Panc1 (cell line): Measurements from ENCODE around the gene LATS2. TPM values are rescaled to one million over a fixed set of nuclear protein-coding genes. Genes with fewer than 3 reads are reported as not detected.

Experiments
- ATAC-seq: fragments of 200-7000 bp; cut with Tn5 transposase; 2 replicates; pipeline ENCODE4 v1.9.1; 2020; ENCODE audit warnings: mild to moderate bottlenecking, moderate library complexity
- BruUV-seq: library from RNA; stranded (reverse); fragments of 400-500 nt; replicated peaks from 2 replicates; lab custom pipeline; 2021; lab: Mats Ljungman, UMichigan
- CTCF ChIA-PET: fragments of 300-600 bp; sonication (Branson Sonifier 250); formaldehyde crosslinking; loops from one replicate; lab custom pipeline; 2022; ENCODE audit warnings: antibody characterized with exemption; lab: Charles Lee
- POLR2A ChIA-PET: fragments of 300-600 bp; sonication (Branson Sonifier 250); formaldehyde crosslinking; loops from one replicate; lab custom pipeline; 2022; ENCODE audit warnings: antibody characterized with exemption; lab: Charles Lee
- DNase-seq: peaks from one replicate; pipeline ENCODE4 v3.0.0-alpha.2; 2010; ENCODE audit warnings: low read depth, low spot score
- H3K27ac ChIP-seq: 2 replicates; pipeline ENCODE4 v1.5.1; 2011; ENCODE audit warnings: mild to moderate bottlenecking, low read length, inconsistent platforms
- H3K27me3 ChIP-seq: fragments of 200-500 bp; sonication (Bioruptor generic); 2 replicates; pipeline ENCODE4 v1.6.0; 2014; ENCODE audit warnings: low read length, inconsistent platforms; ENCODE audit not compliant: control insufficient read depth, insufficient read depth
- H3K36me3 ChIP-seq: fragments of 200-500 bp; sonication (Bioruptor generic); 2 replicates; pipeline ENCODE4 v1.5.1; 2014; ENCODE audit warnings: inconsistent platforms, mild to moderate bottlenecking, low read length, moderate library complexity; ENCODE audit not compliant: control insufficient read depth, insufficient read depth
- H3K4me1 ChIP-seq: 2 replicates; pipeline ENCODE4 v1.5.1; 2011; ENCODE audit warnings: inconsistent platforms, mild to moderate bottlenecking, low read length, moderate library complexity; ENCODE audit not compliant: control insufficient read depth, insufficient read depth
- H3K4me3 ChIP-seq, 2 experiments: 2 replicates each; pipeline ENCODE4 v1.5.1; 2011 to 2012; ENCODE audit warnings: low read depth in 2 of 2, low read length in 2 of 2, mild to moderate bottlenecking in 2 of 2, inconsistent platforms in 1 of 2, moderate library complexity in 1 of 2
- H3K9me3 ChIP-seq: fragments of 200-500 bp; sonication (Bioruptor generic); 2 replicates; pipeline ENCODE4 v1.5.1; 2014; ENCODE audit warnings: low read depth, mild to moderate bottlenecking, inconsistent platforms, low read length, moderate library complexity; ENCODE audit not compliant: control insufficient read depth, insufficient read depth
- CTCF ChIP-seq: fragments of 450-650 bp; IDR thresholded peaks from 2 replicates; pipeline ENCODE4 v1.5.1; 2017; ENCODE audit warnings: mild to moderate bottlenecking
- POLR2AphosphoS5 ChIP-seq: IDR thresholded peaks from 2 replicates; pipeline ENCODE4 v1.6.1; 2012; ENCODE audit warnings: mild to moderate bottlenecking, low read depth, low read length, moderate library complexity
- REST ChIP-seq, 2 experiments: IDR thresholded peaks; 2 replicates each; pipeline ENCODE4 v1.6.1; 2011 to 2012; ENCODE audit warnings: low read depth in 2 of 2, control low read depth in 1 of 2, low read length in 1 of 2, mild to moderate bottlenecking in 1 of 2, moderate library complexity in 1 of 2; ENCODE audit not compliant: insufficient read depth in 1 of 2
- SIN3A ChIP-seq: IDR thresholded peaks from 2 replicates; pipeline ENCODE4 v1.6.1; 2012; ENCODE audit warnings: low read depth, mild to moderate bottlenecking, low read length, moderate library complexity, borderline replicate concordance; ENCODE audit not compliant: insufficient read depth
- TCF7L2 ChIP-seq: IDR thresholded peaks from 2 replicates; pipeline ENCODE4 v1.6.1; 2011; ENCODE audit warnings: mild to moderate bottlenecking, low read depth, low read length, inconsistent platforms
- in situ Hi-C: cut with HindIII; loops from 2 replicates; pipeline ENCODE4 v1.10.0; 2016; ENCODE audit warnings: low sequenced_read_pairs, low pct_unique_long_range_greater_than_20kb
- intact Hi-C: fragments of 100-400 bp; cut with micrococcal nuclease; formaldehyde crosslinking; loops from one replicate; pipeline ENCODE4 v1.10.0; 2022; ENCODE audit not compliant: unreplicated experiment
- total RNA-seq: library from RNA; stranded (reverse); gene quantifications from one replicate; pipeline ENCODE4 v1.2.1, GENCODE V29; 2021; ENCODE audit not compliant: unreplicated experiment

LATS2 gene
- total RNA-seq, 1 experiment from 2014 or later = 24.5 TPM

GRCh38 chr13:21012211-21012610 is 49.2 kb downstream of the LATS2 start:
- CTCF ChIA-PET = no interaction called here
- Histone ChIP-seq H3K36me3 (no peaks in the 10 kb centered on the region), H3K9me3 (no peaks in the 10 kb centered on the region), H3K4me1 (peaks cover 29% of the 10 kb centered on the region), H3K4me3 (no peak overlapping the region), H3K27ac (no peak overlapping the region), H3K27me3 (no peaks in the 10 kb centered on the region)
- intact Hi-C loops (no loop called here), in situ Hi-C loops (no loop called here)
- DNase-seq = no peak
- POLR2A ChIA-PET = no interaction called here
- ATAC-seq = no peak
- no TSS peak for BruUV-seq
- no peak for TF ChIP-seq TCF7L2
- TF ChIP-seq POLR2AphosphoS5 = no peak
- TF ChIP-seq SIN3A = no peak
- no peak for TF ChIP-seq REST (IDR thresholded peaks at IDR 0.05; ENCODE audit: insufficient read depth in 1 of 2, low read depth in 2 of 2, low read length in 1 of 2)
- no peak for TF ChIP-seq CTCF

DNA sequence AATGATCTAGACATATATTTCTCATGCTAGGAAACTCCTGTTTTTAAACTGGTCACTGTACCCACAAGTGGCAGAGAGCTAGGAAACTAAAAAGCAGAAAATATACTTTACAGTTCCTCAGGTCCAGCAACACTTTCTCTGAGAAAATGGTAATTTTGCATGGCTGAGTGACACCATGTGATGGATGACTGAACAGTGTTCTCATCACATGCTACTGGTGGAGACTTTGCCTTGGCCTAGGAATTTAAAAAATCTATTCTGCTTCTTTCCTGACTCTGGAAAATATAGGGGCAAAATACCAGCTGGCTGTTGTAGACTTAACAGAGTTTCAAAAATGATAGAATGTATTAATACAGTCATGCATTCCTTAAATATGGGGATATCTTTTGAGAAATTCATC is 50.0 kb downstream of the LATS2 start:
- BruUV-seq = no TSS peak
- Histone ChIP-seq H3K4me1 (peaks cover 23% of the 10 kb centered on the region), H3K27me3 (no peaks in the 10 kb centered on the region), H3K36me3 (no peaks in the 10 kb centered on the region), H3K9me3 (no peaks in the 10 kb centered on the region), H3K4me3 (no peak overlapping the region), H3K27ac (no peak overlapping the region)
- no peak for ATAC-seq
- in situ Hi-C loops = no loop called here
- intact Hi-C loops = no loop called here
- TF ChIP-seq SIN3A = no peak
- DNase-seq = no peak
- CTCF ChIA-PET = no interaction called here
- POLR2A ChIA-PET = interaction anchor here (0.6 kb wide), 1 partner anchor 28 kb away, joined by 5 read pairs; no protein-coding TSS in a partner anchor

GRCh38 chr13:21010621-21011020 is 50.8 kb downstream of the LATS2 start:
- H3K36me3 ChIP-seq = no peaks in the 10 kb centered on the region
- H3K27me3 ChIP-seq = no peaks in the 10 kb centered on the region
- ATAC-seq = no peak
- CTCF ChIA-PET = no interaction called here
- no peak for DNase-seq
- BruUV-seq = TSS peak; percentile 18
- no peak overlapping the region for H3K27ac ChIP-seq
- POLR2A ChIA-PET = no interaction called here
- no peaks in the 10 kb centered on the region for H3K9me3 ChIP-seq
- H3K4me3 ChIP-seq = no peak overlapping the region
- H3K4me1 ChIP-seq = peaks cover 23% of the 10 kb centered on the region
- intact Hi-C loops = no loop called here
- in situ Hi-C loops = no loop called here
- TF ChIP-seq TCF7L2 (no peak), SIN3A (no peak), CTCF (no peak), REST (IDR thresholded peaks at IDR 0.05; ENCODE audit: insufficient read depth in 1 of 2, low read depth in 2 of 2, low read length in 1 of 2) (no peak), POLR2AphosphoS5 (no peak)
